Measurements from ENCODE around the gene TEKT3. TPM values are rescaled to one million over a fixed set of nuclear protein-coding genes. Genes with fewer than 3 reads are reported as not detected.

Gene TEKT3
- total RNA-seq, 1 experiment from 2014 or later: not detected

GRCh38 chr17:15289285-15290183 lies 51.9 kb downstream of the TEKT3 start:
- TF ChIP-seq, protein P1, sequence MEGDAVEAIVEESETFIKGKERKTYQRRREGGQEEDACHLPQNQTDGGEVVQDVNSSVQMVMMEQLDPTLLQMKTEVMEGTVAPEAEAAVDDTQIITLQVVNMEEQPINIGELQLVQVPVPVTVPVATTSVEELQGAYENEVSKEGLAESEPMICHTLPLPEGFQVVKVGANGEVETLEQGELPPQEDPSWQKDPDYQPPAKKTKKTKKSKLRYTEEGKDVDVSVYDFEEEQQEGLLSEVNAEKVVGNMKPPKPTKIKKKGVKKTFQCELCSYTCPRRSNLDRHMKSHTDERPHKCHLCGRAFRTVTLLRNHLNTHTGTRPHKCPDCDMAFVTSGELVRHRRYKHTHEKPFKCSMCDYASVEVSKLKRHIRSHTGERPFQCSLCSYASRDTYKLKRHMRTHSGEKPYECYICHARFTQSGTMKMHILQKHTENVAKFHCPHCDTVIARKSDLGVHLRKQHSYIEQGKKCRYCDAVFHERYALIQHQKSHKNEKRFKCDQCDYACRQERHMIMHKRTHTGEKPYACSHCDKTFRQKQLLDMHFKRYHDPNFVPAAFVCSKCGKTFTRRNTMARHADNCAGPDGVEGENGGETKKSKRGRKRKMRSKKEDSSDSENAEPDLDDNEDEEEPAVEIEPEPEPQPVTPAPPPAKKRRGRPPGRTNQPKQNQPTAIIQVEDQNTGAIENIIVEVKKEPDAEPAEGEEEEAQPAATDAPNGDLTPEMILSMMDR (conservative IDR thresholded peaks at IDR 0.05; ENCODE audit: low read depth, low read length): no peak
- TF ChIP-seq EZH2 (IDR thresholded peaks at IDR 0.05; ENCODE audit: borderline replicate concordance, low read depth, low read length, poor library complexity, severe bottlenecking): no peak
- intact Hi-C loops (cut with micrococcal nuclease; ENCODE audit: unreplicated experiment): no loop called here
- no TSS peak for BruUV-seq (replicated peaks)
- Histone ChIP-seq H3K27me3 (replicated peaks; ENCODE audit: insufficient read depth, low read depth, low read length, poor library complexity) (no peaks in the 10 kb centered on the region), H3K27ac (ENCODE audit: low read depth, low read length, poor library complexity, severe bottlenecking) (no peak overlapping the region), H3K36me3 (ENCODE audit: insufficient read depth, low read length, poor library complexity, severe bottlenecking) (no peaks in the 10 kb centered on the region), H3K9me3 (ENCODE audit: low read depth, low read length, poor library complexity, severe bottlenecking) (no peaks in the 10 kb centered on the region), H3K4me1 (ENCODE audit: insufficient read depth, low read length, poor library complexity, severe bottlenecking) (no peaks in the 10 kb centered on the region), H3K4me3 (ENCODE audit: low read depth, low read length, poor library complexity, severe bottlenecking) (no peak overlapping the region)
- DNase-seq (ENCODE audit: low spot score): no peak
- ChIA-PET POLR2A (ENCODE audit: low non-redundant PET) (no interaction called here), CTCF (no interaction called here)

- Histone ChIP-seq H3K4me3 (ENCODE audit: low read depth, low read length, poor library complexity, severe bottlenecking) (no peak overlapping the region), H3K4me1 (ENCODE audit: insufficient read depth, low read length, poor library complexity, severe bottlenecking) (no peaks in the 10 kb centered on the region), H3K9me3 (ENCODE audit: low read depth, low read length, poor library complexity, severe bottlenecking) (no peaks in the 10 kb centered on the region), H3K27ac (ENCODE audit: low read depth, low read length, poor library complexity, severe bottlenecking) (no peak overlapping the region), H3K36me3 (ENCODE audit: insufficient read depth, low read length, poor library complexity, severe bottlenecking) (no peaks in the 10 kb centered on the region), H3K27me3 (replicated peaks; ENCODE audit: insufficient read depth, low read depth, low read length, poor library complexity) (no peaks in the 10 kb centered on the region)
- intact Hi-C loops (cut with micrococcal nuclease; ENCODE audit: unreplicated experiment): no loop called here
- TF ChIP-seq, protein P1 (conservative IDR thresholded peaks at IDR 0.05; ENCODE audit: low read depth, low read length): no peak
- no peak for TF ChIP-seq EZH2 (IDR thresholded peaks at IDR 0.05; ENCODE audit: borderline replicate concordance, low read depth, low read length, poor library complexity, severe bottlenecking)
- no TSS peak for BruUV-seq (replicated peaks)
- ChIA-PET CTCF (no interaction called here), POLR2A (ENCODE audit: low non-redundant PET) (no interaction called here)
- no peak for DNase-seq (ENCODE audit: low spot score)
Observed at GRCh38 chr17:15288859-15289258, 52.5 kb downstream of the TEKT3 start.

DNA sequence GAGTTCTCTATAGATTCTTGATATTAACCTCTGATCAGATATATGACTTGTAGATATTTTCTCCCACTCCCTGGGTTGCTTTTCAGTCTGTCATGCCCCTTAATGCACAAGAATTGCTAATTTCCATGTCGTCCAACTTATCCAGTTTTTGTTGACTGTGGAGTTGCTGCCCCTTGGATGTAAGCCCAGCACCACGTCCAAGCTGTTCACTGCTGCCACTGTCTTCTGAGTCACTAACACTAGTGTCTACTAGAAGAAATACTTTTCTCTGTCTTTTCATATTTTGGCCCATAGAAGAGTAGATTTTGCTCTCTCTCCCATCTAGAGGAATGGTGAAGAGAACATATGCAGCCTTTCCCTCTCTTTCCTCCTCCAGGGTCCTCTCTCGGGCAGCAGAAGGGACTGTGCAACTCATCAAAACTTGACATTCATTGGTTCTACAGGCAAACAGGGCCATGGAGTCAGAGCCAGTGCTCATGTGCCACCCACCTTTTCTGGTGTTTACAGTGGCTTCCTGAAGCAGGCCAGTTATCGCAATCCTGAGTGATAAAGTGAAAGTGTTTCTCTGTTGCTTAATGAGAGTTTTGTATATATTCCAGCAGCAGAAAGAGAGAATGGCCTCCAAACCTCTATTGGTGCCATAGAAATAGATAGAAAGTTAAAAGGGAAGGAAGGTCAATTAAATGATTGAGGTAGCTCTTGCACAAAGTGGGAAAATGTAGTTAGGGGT lies 53.7 kb downstream of the TEKT3 start:
- Histone ChIP-seq H3K27ac (ENCODE audit: low read depth, low read length, poor library complexity, severe bottlenecking) (no peak overlapping the region), H3K4me1 (ENCODE audit: insufficient read depth, low read length, poor library complexity, severe bottlenecking) (no peaks in the 10 kb centered on the region), H3K4me3 (ENCODE audit: low read depth, low read length, poor library complexity, severe bottlenecking) (no peak overlapping the region), H3K9me3 (ENCODE audit: low read depth, low read length, poor library complexity, severe bottlenecking) (no peaks in the 10 kb centered on the region), H3K27me3 (replicated peaks; ENCODE audit: insufficient read depth, low read depth, low read length, poor library complexity) (no peaks in the 10 kb centered on the region), H3K36me3 (ENCODE audit: insufficient read depth, low read length, poor library complexity, severe bottlenecking) (no peaks in the 10 kb centered on the region)
- BruUV-seq (replicated peaks): no TSS peak
- intact Hi-C loops (cut with micrococcal nuclease; ENCODE audit: unreplicated experiment): no loop called here
- TF ChIP-seq, protein P1 (conservative IDR thresholded peaks at IDR 0.05; ENCODE audit: low read depth, low read length): no peak
- TF ChIP-seq EZH2 (IDR thresholded peaks at IDR 0.05; ENCODE audit: borderline replicate concordance, low read depth, low read length, poor library complexity, severe bottlenecking): no peak
- CTCF ChIA-PET: no interaction called here
- POLR2A ChIA-PET (ENCODE audit: low non-redundant PET): no interaction called here
- no peak for DNase-seq (ENCODE audit: low spot score)

Measured in A673 (cell line).